MM.1S (cell line): Measurements from ENCODE around the gene RBMS3.

Source experiments
- CTCF ChIP-seq: fragments of 300-600 bp; sonication (generic); IDR thresholded peaks from 2 replicates; pipeline ENCODE4 v1.5.1; 2016; ENCODE audit warnings: antibody characterized with exemption, low read length, mixed read lengths
- EZH2 ChIP-seq: fragments of 300-600 bp; sonication (generic); optimal IDR thresholded peaks from 2 replicates; pipeline ENCODE3; 2017; ENCODE audit warnings: low read depth, mild to moderate bottlenecking, antibody characterized with exemption, low read length, mixed read lengths
- EZH2phosphoT487 ChIP-seq: fragments of 300-600 bp; sonication (generic); IDR thresholded peaks from 2 replicates; pipeline ENCODE4 v1.6.1; 2018; ENCODE audit warnings: antibody characterized with exemption, low read length

DNA sequence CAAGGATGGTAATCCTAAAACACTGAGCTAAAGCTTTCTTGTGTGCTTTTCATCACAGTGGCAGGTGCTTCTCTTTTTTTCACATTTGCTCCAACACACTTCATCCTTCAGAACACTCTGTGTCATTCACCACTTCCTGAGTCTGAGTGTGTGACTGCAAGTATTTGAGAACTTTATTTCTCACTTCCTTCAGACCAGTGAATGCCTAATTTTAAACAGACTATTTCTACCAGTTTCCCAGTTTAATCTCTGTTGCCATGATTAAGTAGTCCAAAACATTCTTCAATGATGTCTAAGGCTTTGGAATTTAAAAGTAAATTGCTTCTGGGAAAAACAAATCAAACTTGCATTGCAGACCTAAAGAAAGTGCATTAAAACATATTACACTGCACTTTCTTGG lies 541.2 kb downstream of the RBMS3 start:
- TF ChIP-seq CTCF (no peak), EZH2 (no peak), EZH2phosphoT487 (no peak)
